ENCODE results near the gene REG1B.

The REG1B gene

GRCh38 chr2:79101024-79101423 lies 13.2 kb upstream of the REG1B start:
- no peak for TF ChIP-seq CTCF (IDR thresholded peaks at IDR 0.05)

DNA sequence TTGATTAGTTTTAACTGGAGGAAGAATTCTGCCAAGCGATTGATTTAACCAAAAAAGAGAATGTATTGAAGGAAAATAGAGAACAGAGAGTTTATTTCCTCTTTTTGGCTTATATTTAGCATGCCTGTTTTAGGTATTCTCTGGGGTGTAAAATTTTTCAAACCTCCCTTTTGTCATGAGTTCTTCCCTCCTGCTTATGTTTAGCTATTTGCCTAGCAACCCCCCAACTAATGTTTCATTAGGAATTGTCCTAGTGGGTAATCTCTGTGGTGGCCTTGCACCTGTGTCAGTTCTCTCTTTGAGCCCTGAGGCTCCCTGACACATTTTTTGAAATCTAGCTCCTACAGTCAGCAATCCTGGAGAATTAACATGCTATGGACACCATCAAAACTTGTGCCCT lies 12.5 kb upstream of the REG1B start:
- no peak for TF ChIP-seq CTCF (IDR thresholded peaks at IDR 0.05)

DNA sequence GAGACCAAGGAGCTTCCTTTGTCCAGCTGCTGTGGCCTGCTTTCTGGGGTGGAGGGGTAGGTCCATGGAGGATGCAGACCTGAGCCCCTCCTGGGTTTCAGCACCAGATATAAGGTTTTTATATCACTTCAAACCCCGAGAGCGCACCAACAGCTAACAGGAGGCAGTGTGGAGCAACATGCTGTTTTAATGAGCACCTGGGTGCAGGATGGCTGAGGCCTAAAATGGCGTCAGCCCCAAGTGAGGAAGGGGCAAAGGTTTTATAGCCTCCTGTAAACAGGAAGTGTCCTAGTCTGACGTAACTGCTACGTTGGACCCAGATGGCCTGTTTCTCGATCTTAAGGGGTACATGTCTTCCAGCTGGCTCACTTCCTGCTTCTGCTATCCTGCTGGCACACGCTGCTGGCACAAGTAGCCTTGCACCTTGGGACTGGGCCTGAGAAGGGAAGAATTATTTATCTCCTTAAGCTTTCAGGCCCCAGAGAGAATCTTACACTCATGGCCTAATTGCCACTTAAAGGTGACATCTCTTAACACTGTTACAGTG lies 11.4 kb upstream of the REG1B start:
- TF ChIP-seq CTCF (IDR thresholded peaks at IDR 0.05) = no peak

DNA sequence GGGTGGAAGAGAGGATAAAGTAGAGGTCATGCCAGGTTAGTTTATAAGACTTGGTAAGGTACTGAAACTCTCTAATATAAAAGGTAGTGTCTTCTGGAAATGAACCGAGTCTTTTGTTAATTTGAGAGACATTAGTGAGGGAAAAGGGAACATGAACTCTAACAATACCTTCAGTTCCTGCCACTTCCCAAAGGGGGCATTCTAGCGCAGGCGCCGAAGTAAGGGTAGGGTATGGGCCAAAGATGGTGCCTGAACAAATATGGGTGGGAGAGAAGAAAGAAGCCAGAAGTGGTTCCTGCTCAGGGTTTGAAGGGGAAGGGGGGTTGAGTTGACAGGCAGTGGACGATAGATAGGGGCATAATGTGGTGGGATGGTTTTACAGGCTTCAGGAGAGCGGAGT lies 10.1 kb upstream of the REG1B start:
- no peak for TF ChIP-seq CTCF (IDR thresholded peaks at IDR 0.05)

DNA sequence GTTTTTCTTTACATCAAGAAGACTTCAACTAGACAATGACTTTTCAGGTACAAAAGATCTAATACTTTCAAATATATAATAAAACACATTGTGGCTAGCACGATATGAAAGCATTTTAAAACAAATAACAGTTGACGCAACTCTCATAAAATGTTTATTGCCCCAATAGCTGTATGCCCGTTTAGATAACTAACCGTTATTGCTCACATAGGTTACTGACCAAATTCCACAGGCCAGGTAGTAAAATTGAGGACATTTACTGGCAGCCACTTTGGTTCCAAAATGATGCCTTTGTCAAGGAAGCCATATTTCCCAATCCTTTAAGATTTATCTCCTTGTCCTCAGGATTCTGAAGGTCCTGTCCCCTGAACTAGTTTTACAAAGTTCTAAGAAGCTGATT lies 2.9 kb upstream of the REG1B start:
- no peak for TF ChIP-seq CTCF (IDR thresholded peaks at IDR 0.05)

DNA sequence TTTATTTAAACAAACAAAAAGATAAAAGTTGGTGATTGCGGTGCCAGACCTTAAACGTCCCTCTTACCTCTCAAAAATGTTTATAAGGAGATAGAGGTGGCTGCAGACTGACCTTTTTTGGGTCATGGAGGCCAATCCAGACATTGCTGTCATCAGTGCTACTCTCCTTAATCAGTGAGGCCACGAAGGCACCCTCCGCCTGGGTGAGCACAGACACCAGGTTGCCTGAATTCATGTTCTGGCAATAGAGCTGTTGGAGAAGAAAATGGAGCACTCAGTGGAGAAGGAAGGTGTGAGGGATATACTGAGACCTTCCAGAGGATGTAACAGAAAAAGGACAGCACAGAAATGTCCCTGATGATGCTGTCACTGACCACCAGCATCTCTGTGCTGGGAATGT lies 1.5 kb downstream of the REG1B start:
- no peak for TF ChIP-seq CTCF (IDR thresholded peaks at IDR 0.05)

DNA sequence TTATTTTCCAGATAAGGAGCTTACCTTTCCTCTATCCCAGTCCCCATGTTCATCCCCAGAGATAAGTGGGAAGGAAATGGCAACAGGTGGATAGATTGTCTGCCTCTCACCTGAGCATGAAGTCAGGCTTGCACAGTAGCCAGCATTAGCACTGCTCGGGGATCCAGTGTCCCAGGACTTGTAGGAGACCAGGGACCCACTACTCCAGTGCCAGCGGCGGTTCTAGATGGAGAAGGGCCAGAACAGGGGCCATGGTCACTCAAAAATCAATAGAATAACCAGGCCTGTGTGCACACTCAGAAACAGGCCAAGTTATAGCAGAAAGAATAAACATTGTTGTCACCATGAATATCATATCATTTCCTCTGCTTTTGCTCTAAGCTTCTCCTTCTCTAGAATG lies 2.4 kb downstream of the REG1B start:
- no peak for TF ChIP-seq CTCF (IDR thresholded peaks at IDR 0.05)

DNA sequence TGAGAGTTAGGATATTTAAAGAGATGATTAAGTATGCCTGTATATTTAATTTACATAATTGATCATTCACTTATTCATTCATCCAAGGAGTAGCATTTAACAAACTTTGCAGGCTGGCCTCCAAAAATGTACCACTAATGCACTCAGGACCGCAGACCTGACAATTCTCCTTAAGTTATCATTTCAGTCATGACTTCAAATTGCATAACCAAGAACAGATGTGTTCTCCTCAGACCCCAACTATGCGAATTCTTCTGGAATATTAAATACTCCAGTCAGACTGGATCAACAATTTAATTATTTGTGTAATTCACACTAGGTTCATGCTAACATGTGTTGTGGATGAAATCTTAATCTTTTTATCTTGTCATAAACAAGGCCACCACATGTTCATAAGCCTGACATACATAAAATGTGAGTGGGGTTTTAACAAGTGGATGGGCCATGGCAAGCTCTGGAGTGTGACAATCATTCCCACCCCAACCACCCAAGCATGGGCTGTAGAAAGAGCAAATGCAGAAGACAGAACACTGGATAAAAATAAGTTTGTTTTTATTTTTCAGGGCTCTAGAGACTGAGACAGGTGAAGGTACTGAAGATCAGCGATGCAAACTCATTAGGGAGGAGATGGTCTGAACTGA lies 3.2 kb downstream of the REG1B start:
- TF ChIP-seq CTCF (IDR thresholded peaks at IDR 0.05) = no peak

Measured in LNCAP (cell line).